Vagina (tissue), 2 donors: Measurements from ENCODE around the gene TK2. TPM values are rescaled to one million over a fixed set of nuclear protein-coding genes. Genes with fewer than 3 reads are reported as not detected.

ENCODE experiments used
- DNase-seq, 2 donors: peaks; one replicate each; pipeline ENCODE4 v3.0.0-alpha.2; 2017; ENCODE audit errors: extremely low spot score in 2 of 2
- H3K27ac ChIP-seq: fragments of 200-600 bp; sonication (generic); one replicate; pipeline ENCODE4 v1.5.1; 2019
- H3K27me3 ChIP-seq: fragments of 200-600 bp; sonication (generic); one replicate; pipeline ENCODE4 v1.5.1; 2019
- H3K36me3 ChIP-seq, 2 donors: fragments of 200-600 bp; sonication (generic); one replicate each; pipeline ENCODE4 v1.5.1; 2017 to 2019
- H3K4me1 ChIP-seq: fragments of 200-600 bp; sonication (generic); one replicate; pipeline ENCODE4 v1.5.1; 2019
- H3K4me3 ChIP-seq, 2 donors: fragments of 200-600 bp; sonication (generic); 1 replicate in 1 of 2; 2 replicates in 1 of 2; pipeline ENCODE4 v1.5.1; 2016 to 2019
- H3K9me3 ChIP-seq: fragments of 200-600 bp; sonication (generic); one replicate; pipeline ENCODE4 v1.5.1; 2019
- CTCF ChIP-seq, 3 experiments: fragments of 450-650 bp in 2 of 3; fragments of 200-600 bp in 1 of 3; sonication (generic) in 1 of 3; IDR thresholded peaks; one replicate each; pipeline ENCODE4 v1.5.1; 2017 to 2019; ENCODE audit warnings: antibody characterized with exemption in 3 of 3, mild to moderate bottlenecking in 2 of 3, moderate library complexity in 2 of 3
- POLR2A ChIP-seq, 2 donors: fragments of 450-650 bp; IDR thresholded peaks; one replicate each; pipeline ENCODE4 v1.6.1; 2017; ENCODE audit warnings: antibody characterized with exemption in 2 of 2, mild to moderate bottlenecking in 2 of 2, moderate library complexity in 2 of 2
- POLR2AphosphoS5 ChIP-seq, 2 donors: sonication (generic); formaldehyde crosslinking; IDR thresholded peaks; one replicate each; pipeline ENCODE4 v1.9.0; 2017; ENCODE audit warnings: antibody characterized with exemption in 2 of 2, mild to moderate bottlenecking in 2 of 2, low read depth in 1 of 2; ENCODE audit not compliant: insufficient read depth in 1 of 2
- intact Hi-C: fragments of 100-400 bp; cut with DNase I; formaldehyde crosslinking; loops from one replicate; pipeline ENCODE4 v1.15.1; 2023
- total RNA-seq: library from RNA; depleted of rRNA; stranded (reverse); fragments of >200 nt; gene quantifications from one replicate; pipeline ENCODE4 v1.2.3, GENCODE V29; 2016

The TK2 gene
- total RNA-seq, 1 donor from 2014 or later: 43.2 TPM

GRCh38 chr16:66587881-66588600 is 38.1 kb upstream of the TK2 start:
- Histone ChIP-seq H3K9me3 (no peaks in the 10 kb centered on the region), H3K36me3 (no peaks in the 10 kb centered on the region), H3K27me3 (no peaks in the 10 kb centered on the region), H3K4me3 (peak overlapping the region in 1 of 2 donors; percentile 12), H3K27ac (no peak overlapping the region), H3K4me1 (no peaks in the 10 kb centered on the region)
- TF ChIP-seq POLR2AphosphoS5 (IDR thresholded peaks at IDR 0.05; ENCODE audit: insufficient read depth in 1 of 2, low read depth in 1 of 2): no peak
- no peak for TF ChIP-seq CTCF (IDR thresholded peaks at IDR 0.05)
- no peak for TF ChIP-seq POLR2A (IDR thresholded peaks at IDR 0.05)
- DNase-seq: no peak
- intact Hi-C loops: no loop called here

DNA sequence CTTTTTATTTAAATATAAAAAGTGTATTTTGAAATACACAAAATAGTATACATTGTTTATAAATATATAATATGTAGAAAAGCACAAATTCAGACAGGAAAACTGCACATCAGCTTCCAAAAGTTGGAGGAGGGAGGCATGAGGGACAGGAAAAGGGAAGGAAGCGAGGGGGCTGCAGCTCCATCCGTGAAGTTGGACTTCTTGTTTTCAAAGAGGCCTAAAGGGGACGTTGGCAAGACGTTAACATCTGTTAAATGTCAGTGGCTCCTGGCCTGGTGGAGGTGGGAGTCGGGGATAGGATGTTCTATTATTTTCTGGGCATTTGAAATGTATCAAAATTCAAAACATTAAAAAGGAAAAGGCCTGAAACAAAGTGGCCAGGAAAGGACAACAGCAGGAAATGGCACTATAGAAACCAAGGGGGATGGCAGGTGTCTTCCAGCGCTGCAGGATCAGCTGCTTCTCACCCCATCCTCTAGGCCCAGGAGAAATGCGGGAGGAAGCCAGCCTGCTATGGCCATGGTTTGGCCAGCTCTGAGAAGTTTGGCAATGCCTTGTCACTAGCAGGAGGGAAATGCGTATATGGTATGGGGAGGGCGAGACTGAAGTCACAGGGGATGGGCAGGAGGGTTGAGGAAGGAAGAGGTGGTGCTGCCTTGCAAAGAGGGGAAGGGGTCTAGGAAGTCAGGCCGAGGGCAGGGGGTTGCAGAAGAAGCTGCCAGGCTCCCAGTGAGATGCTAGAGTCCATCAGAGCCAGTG is 35.7 kb upstream of the TK2 start:
- intact Hi-C loops: no loop called here
- H3K9me3 ChIP-seq: no peaks in the 10 kb centered on the region
- no peak for TF ChIP-seq POLR2A (IDR thresholded peaks at IDR 0.05)
- no peak for DNase-seq
- no peak overlapping the region for H3K4me3 ChIP-seq
- no peaks in the 10 kb centered on the region for H3K4me1 ChIP-seq
- no peaks in the 10 kb centered on the region for H3K36me3 ChIP-seq
- H3K27ac ChIP-seq: no peak overlapping the region
- H3K27me3 ChIP-seq: no peaks in the 10 kb centered on the region

DNA sequence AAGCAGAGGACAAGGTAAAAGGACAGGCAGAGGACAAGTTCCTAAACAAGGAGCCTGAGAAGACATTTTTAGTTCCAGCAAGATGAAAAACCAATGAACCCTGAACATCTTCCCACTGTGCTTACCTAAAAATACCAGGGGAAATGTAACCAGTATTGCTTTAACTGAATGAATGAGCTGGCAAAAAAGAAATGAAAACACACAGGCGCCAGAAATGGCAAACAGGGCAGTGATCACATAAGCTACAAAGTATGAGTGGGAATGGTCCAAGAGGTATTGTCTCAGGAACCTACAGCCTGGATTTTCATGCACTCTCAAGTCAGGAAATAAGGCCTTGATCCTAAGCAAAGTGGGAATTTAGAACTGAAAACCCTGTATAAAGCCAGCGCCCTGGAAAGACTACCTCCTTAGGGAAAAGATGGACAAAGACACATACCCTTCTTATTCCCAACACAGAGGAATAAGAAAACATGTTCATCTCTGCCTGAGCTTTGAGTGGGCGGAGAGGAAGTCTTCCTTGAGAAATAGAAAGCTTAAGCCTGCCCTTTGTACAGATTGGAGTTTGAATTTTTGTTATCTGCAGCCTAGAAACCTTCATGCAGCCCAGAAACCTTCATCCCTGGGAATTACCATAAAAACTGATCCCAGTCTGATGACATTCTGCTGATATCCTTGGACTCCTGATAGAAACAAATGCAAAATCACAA is 31.5 kb upstream of the TK2 start:
- Histone ChIP-seq H3K36me3 (no peaks in the 10 kb centered on the region), H3K4me3 (no peak overlapping the region), H3K27ac (no peak overlapping the region), H3K27me3 (no peaks in the 10 kb centered on the region), H3K4me1 (peaks cover 17% of the 10 kb centered on the region), H3K9me3 (no peaks in the 10 kb centered on the region)
- intact Hi-C loops: loop anchor here (2.0 kb wide), 1 partner anchor 31 kb away; the partner anchor contains the start of gene TK2
- TF ChIP-seq POLR2AphosphoS5 (IDR thresholded peaks at IDR 0.05; ENCODE audit: insufficient read depth in 1 of 2, low read depth in 1 of 2): no peak
- TF ChIP-seq POLR2A (IDR thresholded peaks at IDR 0.05): no peak
- no peak for TF ChIP-seq CTCF (IDR thresholded peaks at IDR 0.05)
- no peak for DNase-seq

DNA sequence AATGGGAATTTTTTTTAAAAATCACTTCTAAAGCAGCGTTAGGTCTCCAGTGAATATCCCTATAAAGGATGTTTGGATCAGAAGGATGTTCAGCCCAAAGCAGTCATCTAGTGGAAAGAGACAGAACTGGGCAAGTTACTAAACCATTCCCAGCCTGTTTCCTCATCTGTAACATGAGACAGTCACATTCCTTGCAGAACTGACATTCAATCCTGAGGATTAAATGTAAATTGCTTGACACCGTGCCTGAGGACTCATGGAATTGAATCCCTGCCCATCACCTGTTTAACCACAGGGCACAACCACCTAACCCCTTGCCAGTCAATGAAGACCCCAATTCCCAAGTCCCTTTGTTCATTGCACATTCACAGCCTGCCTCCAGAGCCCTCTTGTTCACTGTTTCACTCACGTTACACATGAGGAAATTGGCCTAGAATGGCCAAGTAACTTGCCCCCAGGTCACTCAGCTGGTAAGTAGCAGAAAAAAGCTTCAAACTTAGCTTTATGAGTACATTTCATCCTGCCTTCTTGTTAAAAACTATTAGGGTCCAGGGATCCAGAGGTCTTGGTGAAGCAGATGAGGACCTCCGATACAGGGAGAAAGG is 30.8 kb upstream of the TK2 start:
- Histone ChIP-seq H3K4me1 (peaks cover 17% of the 10 kb centered on the region), H3K9me3 (no peaks in the 10 kb centered on the region), H3K27ac (no peak overlapping the region), H3K4me3 (no peak overlapping the region), H3K36me3 (no peaks in the 10 kb centered on the region), H3K27me3 (no peaks in the 10 kb centered on the region)
- intact Hi-C loops: loop anchor here (2.0 kb wide), 1 partner anchor 30 kb away; the partner anchor contains the start of gene TK2
- no peak for DNase-seq
- TF ChIP-seq CTCF (IDR thresholded peaks at IDR 0.05): no peak
- TF ChIP-seq POLR2A (IDR thresholded peaks at IDR 0.05): no peak
- TF ChIP-seq POLR2AphosphoS5 (IDR thresholded peaks at IDR 0.05; ENCODE audit: insufficient read depth in 1 of 2, low read depth in 1 of 2): no peak
